Stomach (tissue), 9 donors: ENCODE measurements around the gene HECW1. TPM values are rescaled to one million over a fixed set of nuclear protein-coding genes. Genes with fewer than 3 reads are reported as not detected.

ENCODE experiments used
- DNase-seq, 2 donors: peaks; one replicate each; pipeline versions ENCODE4 v3.0.0 to v3.0.0-alpha.2; 2013 to 2019
- H3K27ac ChIP-seq, 5 donors: fragments of 200-600 bp in 4 of 5; sonication (generic) in 4 of 5; one replicate each; pipeline ENCODE4 v1.5.1; 2013 to 2019; ENCODE audit warnings: mild to moderate bottlenecking in 1 of 5, moderate library complexity in 1 of 5
- H3K27me3 ChIP-seq, 3 donors: fragments of 200-600 bp; sonication (generic); one replicate each; pipeline ENCODE4 v1.5.1; 2017 to 2019; ENCODE audit warnings: mixed run types in 1 of 3
- H3K36me3 ChIP-seq, 4 donors: fragments of 200-600 bp; sonication (generic); 1 replicate in 3 of 4; 2 replicates in 1 of 4; pipeline ENCODE4 v1.5.1; 2016 to 2019
- H3K4me1 ChIP-seq, 4 donors: fragments of 200-600 bp; sonication (generic); one replicate each; pipeline ENCODE4 v1.5.1; 2016 to 2019
- H3K4me3 ChIP-seq, 4 donors: fragments of 200-600 bp; sonication (generic) in 3 of 4; one replicate each; pipeline ENCODE4 v1.5.1; 2016 to 2019; ENCODE audit warnings: mild to moderate bottlenecking in 1 of 4
- H3K9me3 ChIP-seq, 4 donors: fragments of 200-600 bp; sonication (generic); one replicate each; pipeline ENCODE4 v1.5.1; 2016 to 2019
- CTCF ChIP-seq, 7 experiments: fragments of 450-650 bp in 4 of 7; fragments of 200-600 bp in 3 of 7; sonication (generic) in 3 of 7; IDR thresholded peaks; one replicate each; pipeline ENCODE4 v1.5.1; 2016 to 2019; ENCODE audit warnings: antibody characterized with exemption in 7 of 7, control low read depth in 2 of 7, mild to moderate bottlenecking in 1 of 7
- EP300 ChIP-seq: sonication (generic); formaldehyde crosslinking; IDR thresholded peaks from one replicate; pipeline ENCODE4 v1.6.1; 2017; ENCODE audit warnings: antibody characterized with exemption
- POLR2A ChIP-seq, 4 donors: fragments of 450-650 bp; IDR thresholded peaks; one replicate each; pipeline ENCODE4 v1.6.1; 2016; ENCODE audit warnings: antibody characterized with exemption in 4 of 4, control low read depth in 2 of 4, mild to moderate bottlenecking in 1 of 4, moderate library complexity in 1 of 4
- POLR2AphosphoS5 ChIP-seq, 3 donors: sonication (generic); formaldehyde crosslinking; IDR thresholded peaks; one replicate each; pipeline ENCODE4 v1.6.1; 2016; ENCODE audit warnings: antibody characterized with exemption in 3 of 3
- WGBS, 5 donors: extraction: QIAGEN DNeasy Blood & Tissue Kit in 3 of 5; methylation state at CpG; one replicate each; pipeline versions ENCODE4 v1.1.5 to v1.1.7; 2013 to 2018; 5-methylcytosine and 5-hydroxymethylcytosine counted together
- intact Hi-C: fragments of 100-400 bp; cut with DNase I; formaldehyde crosslinking; loops from one replicate; pipeline ENCODE4 v1.15.1; 2023; ENCODE audit warnings: low total_unique reads
- polyA plus RNA-seq, 3 donors: library from polyadenylated mRNA; stranded (reverse); fragments of 200-250 nt; gene quantifications; one replicate each; pipeline ENCODE4 v1.2.3, GENCODE V29; 2013
- total RNA-seq, 5 donors: library from RNA; depleted of rRNA; stranded (reverse); fragments of >200 nt; gene quantifications; one replicate each; pipeline versions ENCODE4 v1.1.0 to v1.2.3, GENCODE V29; 2014 to 2016
- donor health status: healthy with polysubstance abuse.
- donor health status: Bipolar disorder and iron deficiency.
- donor health status: healthy.

Gene HECW1
- total and polyA plus RNA-seq, 8 donors, result 0.29 to 11.1 (median 1.4) TPM; not detected in 1

DNA sequence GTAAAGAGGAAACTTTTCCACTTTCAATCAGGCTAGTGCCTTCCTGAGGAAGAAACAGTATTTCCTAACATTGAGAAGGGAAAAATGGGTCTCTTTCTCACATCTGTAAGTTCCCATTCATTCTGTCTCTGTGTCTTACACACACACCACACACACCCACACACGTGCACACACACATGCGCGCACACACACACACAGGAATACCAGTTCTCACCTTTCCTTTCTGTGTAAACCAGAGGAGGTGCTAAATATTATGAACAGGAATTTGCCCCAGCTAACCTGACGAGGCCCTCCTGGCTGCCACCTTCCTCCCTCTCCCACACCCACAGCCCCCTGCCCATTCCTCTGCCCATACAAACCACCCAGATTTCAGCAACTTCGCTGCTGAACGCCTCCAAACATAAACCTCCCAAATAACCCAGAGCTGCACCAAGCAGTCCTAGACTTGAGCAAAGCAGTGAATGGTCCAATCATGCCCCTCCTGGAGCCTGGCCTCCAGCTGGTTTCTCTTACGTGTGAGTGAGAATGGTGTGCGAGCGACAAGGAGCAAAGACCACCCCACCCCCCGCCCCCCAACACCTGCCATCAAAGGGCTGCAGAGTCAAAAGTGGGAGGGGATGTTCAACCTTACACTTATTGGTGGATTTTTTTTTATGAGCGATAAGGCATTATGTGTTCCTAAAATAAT is 190.5 kb downstream of the HECW1 start:
- peaks cover 0 to 13% (median 0%) of the 10 kb centered on the region in 3 donors for H3K27me3 ChIP-seq
- WGBS, 5 donors, result 56 to 69% (median 62%) methylated on average over 9 to 11 of the region's 11 CpGs

GRCh38 chr7:43303740-43304241 is 191.3 kb downstream of the HECW1 start:
- H3K4me3 ChIP-seq, result no peak overlapping the region
- no peaks in the 10 kb centered on the region for H3K4me1 ChIP-seq
- H3K27ac ChIP-seq, result no peak overlapping the region
- H3K27me3 ChIP-seq, result peaks cover 0 to 13% (median 0%) of the 10 kb centered on the region in 3 donors
- 35 to 66% (median 58%) methylated on average over 4 of the region's 4 CpGs for WGBS, 5 donors
- no peaks in the 10 kb centered on the region for H3K36me3 ChIP-seq
- intact Hi-C loops, result no loop called here
- DNase-seq, result no peak
- no peak for TF ChIP-seq POLR2A (IDR thresholded peaks at IDR 0.05)
- no peak for TF ChIP-seq POLR2AphosphoS5 (IDR thresholded peaks at IDR 0.05)
- no peak for TF ChIP-seq CTCF (IDR thresholded peaks at IDR 0.05)
- TF ChIP-seq EP300, result no peak
- no peaks in the 10 kb centered on the region for H3K9me3 ChIP-seq

More for the DNA sequence above, 190.5 kb downstream of the HECW1 start:
- intact Hi-C loops, result no loop called here
- Histone ChIP-seq H3K36me3 (no peaks in the 10 kb centered on the region), H3K4me3 (no peak overlapping the region), H3K4me1 (no peaks in the 10 kb centered on the region), H3K27ac (no peak overlapping the region), H3K9me3 (no peaks in the 10 kb centered on the region)
- DNase-seq, result no peak
- TF ChIP-seq POLR2A (IDR thresholded peaks at IDR 0.05) (no peak), CTCF (IDR thresholded peaks at IDR 0.05) (no peak), EP300 (no peak), POLR2AphosphoS5 (IDR thresholded peaks at IDR 0.05) (no peak)

- TF ChIP-seq POLR2AphosphoS5 (IDR thresholded peaks at IDR 0.05) (no peak), CTCF (IDR thresholded peaks at IDR 0.05) (no peak), POLR2A (IDR thresholded peaks at IDR 0.05) (no peak)
- Histone ChIP-seq H3K36me3 (no peaks in the 10 kb centered on the region), H3K27me3 (peaks cover 0 to 12% (median 0%) of the 10 kb centered on the region in 3 donors), H3K9me3 (no peaks in the 10 kb centered on the region), H3K4me1 (no peaks in the 10 kb centered on the region), H3K4me3 (no peak overlapping the region), H3K27ac (no peak overlapping the region)
- intact Hi-C loops, result no loop called here
- 82 to 92% (median 85%) methylated on average over 5 of the region's 5 CpGs for WGBS, 5 donors
- DNase-seq, result no peak
Observed at GRCh38 chr7:43306404-43306803, 194.0 kb downstream of the HECW1 start.

GRCh38 chr7:43307522-43307921 is 195.1 kb downstream of the HECW1 start:
- intact Hi-C loops, result no loop called here
- DNase-seq, result no peak
- 61 to 83% (median 68%) methylated on average over 1 of the region's 1 CpG for WGBS, 5 donors
- Histone ChIP-seq H3K4me1 (no peaks in the 10 kb centered on the region), H3K36me3 (no peaks in the 10 kb centered on the region), H3K9me3 (no peaks in the 10 kb centered on the region), H3K27ac (no peak overlapping the region), H3K27me3 (peaks cover 0 to under 1% (median 0%) of the 10 kb centered on the region in 3 donors), H3K4me3 (no peak overlapping the region)
- TF ChIP-seq POLR2A (IDR thresholded peaks at IDR 0.05) (no peak), CTCF (IDR thresholded peaks at IDR 0.05) (no peak), POLR2AphosphoS5 (IDR thresholded peaks at IDR 0.05) (no peak), EP300 (no peak)
